HepG2 (cell line): Measurements from ENCODE around the gene LLGL2. TPM values are rescaled to one million over a fixed set of nuclear protein-coding genes. Genes with fewer than 3 reads are reported as not detected.

ENCODE experiments used
- AHR ChIP-seq: IDR thresholded peaks from 2 replicates; pipeline ENCODE4 v1.6.1; 2018; ENCODE audit warnings: missing genetic modification reagents, missing compliant biosample characterization
- AKAP8 ChIP-seq: sonication (generic); formaldehyde crosslinking; IDR thresholded peaks from 2 replicates; pipeline ENCODE4 v1.5.1; 2020; ENCODE audit warnings: mild to moderate bottlenecking, missing genetic modification reagents
- MEIS2 ChIP-seq: sonication (generic); formaldehyde crosslinking; IDR thresholded peaks from 2 replicates; pipeline ENCODE4 v1.9.0; 2021; ENCODE audit warnings: mild to moderate bottlenecking, missing genetic modification reagents
- PHF5A ChIP-seq: IDR thresholded peaks from one replicate; pipeline ENCODE4 v1.6.1; 2018; ENCODE audit warnings: low read depth, missing genetic modification reagents; ENCODE audit not compliant: unreplicated experiment
- POLR2G ChIP-seq: fragments of 200-400 bp; formaldehyde crosslinking; IDR thresholded peaks from 2 replicates; pipeline ENCODE4 v1.6.1; 2018; ENCODE audit warnings: mild to moderate bottlenecking, low read depth, low read length, moderate library complexity
- RAD21 ChIP-seq: fragments of 450-650 bp; formaldehyde crosslinking; IDR thresholded peaks from 2 replicates; pipeline ENCODE4 v1.5.0; 2020; ENCODE audit warnings: mild to moderate bottlenecking
- RFXAP ChIP-seq: sonication (generic); formaldehyde crosslinking; IDR thresholded peaks from 2 replicates; pipeline ENCODE4 v1.4.0; 2020; ENCODE audit warnings: missing genetic modification reagents, borderline replicate concordance
- SPEN ChIP-seq: sonication (generic); formaldehyde crosslinking; IDR thresholded peaks from 2 replicates; pipeline ENCODE4 v1.5.1; 2020; ENCODE audit warnings: low read depth, mild to moderate bottlenecking, missing genetic modification reagents
- SRF ChIP-seq: IDR thresholded peaks from 2 replicates; pipeline ENCODE4 v1.6.1; 2011; ENCODE audit warnings: mild to moderate bottlenecking, low read depth, low read length, moderate library complexity
- ZBTB8A ChIP-seq: sonication (generic); formaldehyde crosslinking; IDR thresholded peaks from 2 replicates; pipeline ENCODE4 v1.4.0; 2020; ENCODE audit warnings: mild to moderate bottlenecking, low read depth, missing genetic modification reagents, borderline replicate concordance
- ZMYM4 ChIP-seq: sonication (generic); formaldehyde crosslinking; IDR thresholded peaks from 2 replicates; pipeline ENCODE4 v1.8.1; 2023; ENCODE audit warnings: mild to moderate bottlenecking, missing genetic modification reagents
- ZNF263 ChIP-seq: sonication (generic); formaldehyde crosslinking; IDR thresholded peaks from 2 replicates; pipeline ENCODE4 v1.4.0; 2020; ENCODE audit warnings: missing genetic modification reagents
- ZNF382 ChIP-seq: sonication (generic); formaldehyde crosslinking; IDR thresholded peaks from 2 replicates; pipeline ENCODE4 v1.5.0; 2020; ENCODE audit warnings: missing genetic modification reagents, mild to moderate bottlenecking, borderline replicate concordance
- ZNF614 ChIP-seq: IDR thresholded peaks from 2 replicates; pipeline ENCODE4 v1.6.1; 2018; ENCODE audit warnings: missing biosample characterization, missing genetic modification reagents, inconsistent platforms, borderline replicate concordance
- ZSCAN30 ChIP-seq: sonication (generic); formaldehyde crosslinking; IDR thresholded peaks from 2 replicates; pipeline ENCODE4 v1.5.0; 2020; ENCODE audit warnings: mild to moderate bottlenecking, missing genetic modification reagents
- polyA plus RNA-seq, 8 experiments: library from polyadenylated mRNA; depleted of rRNA in 3 of 8; stranded (reverse) in 7 of 8; unstranded in 1 of 8; fragments of >200 nt; fragmentation: Illumina TruSeq in 4 of 8; extraction: Trizol in 4 of 8; gene quantifications; 2 replicates each; pipeline versions ENCODE4 v1.2.1 to v1.2.3, GENCODE V29; 2011 to 2016; ENCODE audit warnings: low read depth in 4 of 8, missing spikeins in 1 of 8, mixed read lengths in 1 of 8; ENCODE audit not compliant: insufficient read depth in 1 of 8
- total RNA-seq, 5 experiments: library from RNA; depleted of rRNA; stranded (reverse); fragments of >200 nt; fragmentation: Illumina TruSeq; extraction: Trizol; gene quantifications; 2 replicates each; pipeline ENCODE4 v1.2.3, GENCODE V29; 2016; ENCODE audit warnings: low read depth in 1 of 5
- TF ChIP-seq, protein P1 (sequence below): sonication (generic); formaldehyde crosslinking; IDR thresholded peaks from 2 replicates; pipeline ENCODE4 v1.9.0; 2022; ENCODE audit warnings: missing genetic modification reagents, mild to moderate bottlenecking, borderline replicate concordance
- TF ChIP-seq, protein P2 (sequence below): IDR thresholded peaks from 2 replicates; pipeline ENCODE4 v1.6.1; 2016; ENCODE audit warnings: missing compliant biosample characterization, missing genetic modification reagents, borderline replicate concordance
- TF ChIP-seq, protein P3 (sequence below): sonication (generic); formaldehyde crosslinking; IDR thresholded peaks from 2 replicates; pipeline ENCODE4 v1.4.0; 2020; ENCODE audit warnings: missing genetic modification reagents, borderline replicate concordance
- TF ChIP-seq, protein P4 (sequence below): IDR thresholded peaks from 2 replicates; pipeline ENCODE4 v1.6.1; 2016; ENCODE audit warnings: missing compliant biosample characterization, missing genetic modification reagents, borderline replicate concordance

Gene LLGL2
- total and polyA plus RNA-seq, 2 of the 13 experiments (the other 11 are each of a cell fraction or from before 2014, with no cell fraction given): 83.0 to 86.7 TPM

DNA sequence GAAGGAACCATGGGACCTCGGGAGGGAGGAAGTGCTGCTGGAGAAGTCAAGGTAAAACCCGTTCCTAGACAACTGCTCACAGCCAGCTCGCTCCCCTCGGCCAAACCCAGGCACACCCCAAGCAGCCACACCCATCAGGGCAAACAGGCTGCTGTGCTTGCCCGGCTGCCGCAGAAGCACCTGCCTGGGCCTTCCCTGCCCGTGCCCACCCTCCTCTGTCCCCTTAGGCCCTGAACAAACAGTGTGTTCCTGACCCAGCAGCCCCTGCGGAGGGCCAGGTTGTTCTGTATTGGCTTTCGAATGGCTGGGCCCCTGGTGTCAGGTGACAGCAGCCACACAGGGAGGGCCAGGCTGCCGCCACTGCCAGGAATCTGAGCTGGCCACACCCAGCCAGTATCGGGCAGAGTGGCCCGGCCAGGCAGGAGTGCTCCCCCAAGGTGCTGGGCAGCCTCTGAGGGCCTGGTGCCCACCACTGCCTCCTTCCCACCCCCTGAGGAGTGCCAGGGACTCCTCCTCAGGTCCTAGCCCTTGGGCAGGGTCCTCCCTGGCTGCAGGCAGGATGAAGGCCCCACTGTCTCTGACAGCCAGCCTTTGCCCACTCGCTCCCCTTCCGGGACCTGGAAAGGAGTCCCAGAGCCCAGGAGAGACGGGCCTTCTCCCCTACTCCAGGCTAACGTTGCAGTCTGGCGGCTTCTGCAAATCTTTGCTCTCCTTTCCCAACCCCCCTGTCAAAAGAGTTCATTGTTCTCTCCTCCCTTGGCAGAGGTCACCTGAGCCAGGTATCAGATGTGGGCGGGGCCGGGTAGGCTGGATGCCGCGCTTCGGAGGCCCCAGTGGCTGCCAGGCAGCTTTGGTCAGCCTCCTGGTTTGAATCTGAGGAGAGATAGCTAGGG, 24.0 kb downstream of the LLGL2 start (continued):
- TF ChIP-seq, protein P1, sequence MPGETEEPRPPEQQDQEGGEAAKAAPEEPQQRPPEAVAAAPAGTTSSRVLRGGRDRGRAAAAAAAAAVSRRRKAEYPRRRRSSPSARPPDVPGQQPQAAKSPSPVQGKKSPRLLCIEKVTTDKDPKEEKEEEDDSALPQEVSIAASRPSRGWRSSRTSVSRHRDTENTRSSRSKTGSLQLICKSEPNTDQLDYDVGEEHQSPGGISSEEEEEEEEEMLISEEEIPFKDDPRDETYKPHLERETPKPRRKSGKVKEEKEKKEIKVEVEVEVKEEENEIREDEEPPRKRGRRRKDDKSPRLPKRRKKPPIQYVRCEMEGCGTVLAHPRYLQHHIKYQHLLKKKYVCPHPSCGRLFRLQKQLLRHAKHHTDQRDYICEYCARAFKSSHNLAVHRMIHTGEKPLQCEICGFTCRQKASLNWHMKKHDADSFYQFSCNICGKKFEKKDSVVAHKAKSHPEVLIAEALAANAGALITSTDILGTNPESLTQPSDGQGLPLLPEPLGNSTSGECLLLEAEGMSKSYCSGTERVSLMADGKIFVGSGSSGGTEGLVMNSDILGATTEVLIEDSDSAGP (CRISPR knock-in tag): peak; percentile 89
- TF ChIP-seq ZNF263: peak; percentile 98
- TF ChIP-seq, protein P2, sequence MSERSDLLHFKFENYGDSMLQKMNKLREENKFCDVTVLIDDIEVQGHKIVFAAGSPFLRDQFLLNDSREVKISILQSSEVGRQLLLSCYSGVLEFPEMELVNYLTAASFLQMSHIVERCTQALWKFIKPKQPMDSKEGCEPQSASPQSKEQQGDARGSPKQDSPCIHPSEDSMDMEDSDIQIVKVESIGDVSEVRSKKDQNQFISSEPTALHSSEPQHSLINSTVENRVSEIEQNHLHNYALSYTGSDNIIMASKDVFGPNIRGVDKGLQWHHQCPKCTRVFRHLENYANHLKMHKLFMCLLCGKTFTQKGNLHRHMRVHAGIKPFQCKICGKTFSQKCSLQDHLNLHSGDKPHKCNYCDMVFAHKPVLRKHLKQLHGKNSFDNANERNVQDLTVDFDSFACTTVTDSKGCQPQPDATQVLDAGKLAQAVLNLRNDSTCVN (CRISPR knock-in tag): 0 out of 2 replicates have a peak, but pooled peaks have one; percentile 53
- TF ChIP-seq, protein P3, sequence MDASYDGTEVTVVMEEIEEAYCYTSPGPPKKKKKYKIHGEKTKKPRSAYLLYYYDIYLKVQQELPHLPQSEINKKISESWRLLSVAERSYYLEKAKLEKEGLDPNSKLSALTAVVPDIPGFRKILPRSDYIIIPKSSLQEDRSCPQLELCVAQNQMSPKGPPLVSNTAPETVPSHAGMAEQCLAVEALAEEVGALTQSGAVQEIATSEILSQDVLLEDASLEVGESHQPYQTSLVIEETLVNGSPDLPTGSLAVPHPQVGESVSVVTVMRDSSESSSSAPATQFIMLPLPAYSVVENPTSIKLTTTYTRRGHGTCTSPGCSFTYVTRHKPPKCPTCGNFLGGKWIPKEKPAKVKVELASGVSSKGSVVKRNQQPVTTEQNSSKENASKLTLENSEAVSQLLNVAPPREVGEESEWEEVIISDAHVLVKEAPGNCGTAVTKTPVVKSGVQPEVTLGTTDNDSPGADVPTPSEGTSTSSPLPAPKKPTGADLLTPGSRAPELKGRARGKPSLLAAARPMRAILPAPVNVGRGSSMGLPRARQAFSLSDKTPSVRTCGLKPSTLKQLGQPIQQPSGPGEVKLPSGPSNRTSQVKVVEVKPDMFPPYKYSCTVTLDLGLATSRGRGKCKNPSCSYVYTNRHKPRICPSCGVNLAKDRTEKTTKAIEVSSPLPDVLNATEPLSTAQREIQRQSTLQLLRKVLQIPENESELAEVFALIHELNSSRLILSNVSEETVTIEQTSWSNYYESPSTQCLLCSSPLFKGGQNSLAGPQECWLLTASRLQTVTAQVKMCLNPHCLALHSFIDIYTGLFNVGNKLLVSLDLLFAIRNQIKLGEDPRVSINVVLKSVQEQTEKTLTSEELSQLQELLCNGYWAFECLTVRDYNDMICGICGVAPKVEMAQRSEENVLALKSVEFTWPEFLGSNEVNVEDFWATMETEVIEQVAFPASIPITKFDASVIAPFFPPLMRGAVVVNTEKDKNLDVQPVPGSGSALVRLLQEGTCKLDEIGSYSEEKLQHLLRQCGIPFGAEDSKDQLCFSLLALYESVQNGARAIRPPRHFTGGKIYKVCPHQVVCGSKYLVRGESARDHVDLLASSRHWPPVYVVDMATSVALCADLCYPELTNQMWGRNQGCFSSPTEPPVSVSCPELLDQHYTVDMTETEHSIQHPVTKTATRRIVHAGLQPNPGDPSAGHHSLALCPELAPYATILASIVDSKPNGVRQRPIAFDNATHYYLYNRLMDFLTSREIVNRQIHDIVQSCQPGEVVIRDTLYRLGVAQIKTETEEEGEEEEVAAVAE: peak; percentile 71; the same call in 1 of the 2 replicates
- TF ChIP-seq MEIS2 (CRISPR knock-in tag): peak; percentile 84; the same call in 1 of the 2 replicates
- TF ChIP-seq SPEN: peak; percentile 80
- TF ChIP-seq AHR: no peak
- TF ChIP-seq ZBTB8A (CRISPR knock-in tag): no peak
- no peak for TF ChIP-seq SRF
- TF ChIP-seq RFXAP (CRISPR knock-in tag): peak; percentile 63; the same call in 1 of the 2 replicates
- TF ChIP-seq ZNF382: no peak
- TF ChIP-seq ZMYM4: peak; percentile 79
- TF ChIP-seq, protein P4, sequence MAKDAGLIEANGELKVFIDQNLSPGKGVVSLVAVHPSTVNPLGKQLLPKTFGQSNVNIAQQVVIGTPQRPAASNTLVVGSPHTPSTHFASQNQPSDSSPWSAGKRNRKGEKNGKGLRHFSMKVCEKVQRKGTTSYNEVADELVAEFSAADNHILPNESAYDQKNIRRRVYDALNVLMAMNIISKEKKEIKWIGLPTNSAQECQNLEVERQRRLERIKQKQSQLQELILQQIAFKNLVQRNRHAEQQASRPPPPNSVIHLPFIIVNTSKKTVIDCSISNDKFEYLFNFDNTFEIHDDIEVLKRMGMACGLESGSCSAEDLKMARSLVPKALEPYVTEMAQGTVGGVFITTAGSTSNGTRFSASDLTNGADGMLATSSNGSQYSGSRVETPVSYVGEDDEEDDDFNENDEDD (CRISPR knock-in tag): peak; percentile 52; the same call in 1 of the 2 replicates
- TF ChIP-seq RAD21: 0 out of 2 replicates have a peak, but pooled peaks have one; percentile 13
- TF ChIP-seq POLR2G: peak; percentile 79
- peak; percentile 36 for TF ChIP-seq AKAP8 (CRISPR knock-in tag)
- peak; percentile 68; the same call in 1 of the 2 replicates for TF ChIP-seq ZNF614
- 0 out of 2 replicates have a peak, but pooled peaks have one; percentile 51 for TF ChIP-seq ZSCAN30 (CRISPR knock-in tag)
- TF ChIP-seq PHF5A (CRISPR knock-in tag): peak; percentile 58
